HepG2 (cell line): ENCODE data around the gene RAD54L. TPM values are rescaled to one million over a fixed set of nuclear protein-coding genes. Genes with fewer than 3 reads are reported as not detected.

ENCODE experiments used
- ATF7-NPFF ChIP-seq: sonication (generic); formaldehyde crosslinking; IDR thresholded peaks from 2 replicates; pipeline ENCODE4 v1.8.1; 2023; ENCODE audit warnings: mild to moderate bottlenecking, low read depth, missing genetic modification reagents, moderate library complexity
- DMTF1 ChIP-seq: sonication (generic); formaldehyde crosslinking; IDR thresholded peaks from 2 replicates; pipeline ENCODE4 v1.4.0; 2020; ENCODE audit warnings: mild to moderate bottlenecking, missing genetic modification reagents
- GATAD2A ChIP-seq: IDR thresholded peaks from 2 replicates; pipeline ENCODE4 v1.6.1; 2016
- HDAC2 ChIP-seq: sonication (generic); formaldehyde crosslinking; IDR thresholded peaks from 2 replicates; pipeline ENCODE4 v1.4.0; 2020; ENCODE audit warnings: missing genetic modification reagents
- HNRNPLL ChIP-seq: fragments of 200-400 bp; formaldehyde crosslinking; IDR thresholded peaks from 2 replicates; pipeline ENCODE4 v1.6.1; 2017; ENCODE audit warnings: mild to moderate bottlenecking, low read depth, low read length; ENCODE audit not compliant: poor library complexity, severe bottlenecking
- NFATC3 ChIP-seq: sonication (generic); formaldehyde crosslinking; IDR thresholded peaks from 2 replicates; pipeline ENCODE4 v1.5.1; 2020; ENCODE audit warnings: mild to moderate bottlenecking, missing genetic modification reagents
- PITX1 ChIP-seq: sonication (generic); formaldehyde crosslinking; IDR thresholded peaks from 2 replicates; pipeline ENCODE4 v1.5.1; 2020; ENCODE audit warnings: mild to moderate bottlenecking, missing genetic modification reagents
- SAP130 ChIP-seq: IDR thresholded peaks from 2 replicates; pipeline ENCODE4 v1.6.1; 2016; ENCODE audit warnings: low read depth
- SIN3A ChIP-seq: IDR thresholded peaks from 2 replicates; pipeline ENCODE4 v1.6.1; 2011; ENCODE audit warnings: low read depth, mild to moderate bottlenecking, control low read depth, low read length, borderline replicate concordance
- SP140L ChIP-seq: sonication (generic); formaldehyde crosslinking; IDR thresholded peaks from 2 replicates; pipeline ENCODE4 v1.4.0; 2020; ENCODE audit warnings: missing genetic modification reagents, borderline replicate concordance
- STAG1 ChIP-seq: sonication (generic); formaldehyde crosslinking; IDR thresholded peaks from 2 replicates; pipeline ENCODE4 v1.4.0; 2020; ENCODE audit warnings: missing genetic modification reagents
- ZBTB7A ChIP-seq: sonication (generic); formaldehyde crosslinking; IDR thresholded peaks from 2 replicates; pipeline ENCODE4 v1.8.0; 2022; ENCODE audit warnings: mild to moderate bottlenecking, missing genetic modification reagents
- ZFX ChIP-seq: sonication (generic); formaldehyde crosslinking; IDR thresholded peaks from 2 replicates; pipeline ENCODE4 v1.4.0; 2020; ENCODE audit warnings: mild to moderate bottlenecking, low read depth, missing genetic modification reagents, moderate library complexity
- ZNF281 ChIP-seq: sonication (generic); formaldehyde crosslinking; IDR thresholded peaks from 2 replicates; pipeline ENCODE4 v1.4.0; 2020; ENCODE audit warnings: missing genetic modification reagents, borderline replicate concordance
- ZNF589 ChIP-seq: sonication (generic); formaldehyde crosslinking; conservative IDR thresholded peaks from 2 replicates; pipeline ENCODE4 v1.8.0; 2022; ENCODE audit warnings: mild to moderate bottlenecking, moderate library complexity, missing genetic modification reagents
- ZNF605 ChIP-seq: sonication (generic); formaldehyde crosslinking; IDR thresholded peaks from 2 replicates; pipeline ENCODE4 v1.8.0; 2022; ENCODE audit warnings: mild to moderate bottlenecking, missing genetic modification reagents
- ZNF629 ChIP-seq: sonication (generic); formaldehyde crosslinking; conservative IDR thresholded peaks from 2 replicates; pipeline ENCODE4 v1.5.0; 2020; ENCODE audit warnings: missing genetic modification reagents
- ZNF781 ChIP-seq: sonication (generic); formaldehyde crosslinking; IDR thresholded peaks from 2 replicates; pipeline ENCODE4 v1.5.1; 2020; ENCODE audit warnings: borderline replicate concordance, mild to moderate bottlenecking, missing genetic modification reagents; ENCODE audit errors: not compliant biosample characterization
- ZNF878 ChIP-seq: sonication (generic); formaldehyde crosslinking; IDR thresholded peaks from 2 replicates; pipeline ENCODE4 v1.8.1; 2023; ENCODE audit warnings: mild to moderate bottlenecking, missing genetic modification reagents, moderate library complexity
- ZSCAN21 ChIP-seq: sonication (generic); formaldehyde crosslinking; IDR thresholded peaks from 2 replicates; pipeline ENCODE4 v1.8.0; 2022; ENCODE audit warnings: mild to moderate bottlenecking, missing genetic modification reagents, moderate library complexity, borderline replicate concordance
- ZSCAN25 ChIP-seq: sonication (generic); formaldehyde crosslinking; IDR thresholded peaks from 2 replicates; pipeline ENCODE4 v1.8.0; 2022; ENCODE audit warnings: mild to moderate bottlenecking, missing genetic modification reagents
- polyA plus RNA-seq, 8 experiments: library from polyadenylated mRNA; depleted of rRNA in 3 of 8; stranded (reverse) in 7 of 8; unstranded in 1 of 8; fragments of >200 nt; fragmentation: Illumina TruSeq in 4 of 8; extraction: Trizol in 4 of 8; gene quantifications; 2 replicates each; pipeline versions ENCODE4 v1.2.1 to v1.2.3, GENCODE V29; 2011 to 2016; ENCODE audit warnings: low read depth in 4 of 8, missing spikeins in 1 of 8, mixed read lengths in 1 of 8; ENCODE audit not compliant: insufficient read depth in 1 of 8
- total RNA-seq, 5 experiments: library from RNA; depleted of rRNA; stranded (reverse); fragments of >200 nt; fragmentation: Illumina TruSeq; extraction: Trizol; gene quantifications; 2 replicates each; pipeline ENCODE4 v1.2.3, GENCODE V29; 2016; ENCODE audit warnings: low read depth in 1 of 5

The RAD54L gene
- total and polyA plus RNA-seq, 2 of the 13 experiments (the other 11 are each of a cell fraction or from before 2014, with no cell fraction given): 10.2 to 30.0 TPM

- TF ChIP-seq ZNF281: no peak
- no peak for TF ChIP-seq ZNF589 (CRISPR knock-in tag)
- TF ChIP-seq ATF7-NPFF (CRISPR knock-in tag): no peak
- no peak for TF ChIP-seq ZNF629 (CRISPR knock-in tag)
- peak; percentile 84 for TF ChIP-seq ZFX (CRISPR knock-in tag)
- no peak for TF ChIP-seq SIN3A
- TF ChIP-seq ZBTB7A (CRISPR knock-in tag): 0 out of 2 replicates have a peak, but pooled peaks have one; percentile 14
- TF ChIP-seq HDAC2: 0 out of 2 replicates have a peak, but pooled peaks have one; percentile 10
- TF ChIP-seq SAP130 (CRISPR knock-in tag): no peak
- TF ChIP-seq ZSCAN21 (CRISPR knock-in tag): 0 out of 2 replicates have a peak, but pooled peaks have one; percentile 42
- no peak for TF ChIP-seq ZSCAN25 (CRISPR knock-in tag)
- TF ChIP-seq SP140L (CRISPR knock-in tag): no peak
- 0 out of 2 replicates have a peak, but pooled peaks have one; percentile 37 for TF ChIP-seq PITX1
- TF ChIP-seq GATAD2A (CRISPR knock-in tag): peak; percentile 6; the same call in 1 of the 2 replicates
- no peak for TF ChIP-seq ZNF605 (CRISPR knock-in tag)
- peak; percentile 51 for TF ChIP-seq ZNF781
- TF ChIP-seq DMTF1 (CRISPR knock-in tag): no peak
- 0 out of 2 replicates have a peak, but pooled peaks have one; percentile 54 for TF ChIP-seq NFATC3 (CRISPR knock-in tag)
- TF ChIP-seq ZNF878 (CRISPR knock-in tag): 0 out of 2 replicates have a peak, but pooled peaks have one; percentile 8
- peak; percentile 33 for TF ChIP-seq HNRNPLL
- no peak for TF ChIP-seq STAG1 (CRISPR knock-in tag)
Observed at GRCh38 chr1:46246548-46247435, 771 bp upstream of the RAD54L start (continued).
